Adipocyte (in vitro differentiated cells): ENCODE measurements around the gene TMEM80.

Source experiments
- DNase-seq: peaks from one replicate; pipeline ENCODE4 v3.0.0-alpha.2; 2015; ENCODE audit warnings: low read depth
- H3K27me3 ChIP-seq: replicated peaks from 2 replicates; pipeline ENCODE4 v1.7.0; 2013; ENCODE audit warnings: mild to moderate bottlenecking, low read length, moderate library complexity; ENCODE audit not compliant: control insufficient read depth, insufficient read depth
- H3K36me3 ChIP-seq: 2 replicates; pipeline ENCODE4 v1.7.0; 2013; ENCODE audit warnings: low read length, mild to moderate bottlenecking, moderate library complexity; ENCODE audit not compliant: control insufficient read depth, insufficient read depth, severe bottlenecking
- H3K4me1 ChIP-seq: 2 replicates; pipeline ENCODE4 v1.7.0; 2013; ENCODE audit warnings: mild to moderate bottlenecking, low read length, moderate library complexity; ENCODE audit not compliant: control insufficient read depth, insufficient read depth
- H3K4me3 ChIP-seq: 2 replicates; pipeline ENCODE4 v1.7.0; 2013; ENCODE audit warnings: mild to moderate bottlenecking, low read length, moderate library complexity
- H3K9ac ChIP-seq: 2 replicates; pipeline ENCODE4 v1.7.0; 2013; ENCODE audit warnings: mild to moderate bottlenecking, low read length, moderate library complexity
- H3K9me3 ChIP-seq: 2 replicates; pipeline ENCODE4 v1.7.0; 2013; ENCODE audit warnings: mild to moderate bottlenecking, low read length, moderate library complexity; ENCODE audit not compliant: control insufficient read depth

TMEM80 gene

DNA sequence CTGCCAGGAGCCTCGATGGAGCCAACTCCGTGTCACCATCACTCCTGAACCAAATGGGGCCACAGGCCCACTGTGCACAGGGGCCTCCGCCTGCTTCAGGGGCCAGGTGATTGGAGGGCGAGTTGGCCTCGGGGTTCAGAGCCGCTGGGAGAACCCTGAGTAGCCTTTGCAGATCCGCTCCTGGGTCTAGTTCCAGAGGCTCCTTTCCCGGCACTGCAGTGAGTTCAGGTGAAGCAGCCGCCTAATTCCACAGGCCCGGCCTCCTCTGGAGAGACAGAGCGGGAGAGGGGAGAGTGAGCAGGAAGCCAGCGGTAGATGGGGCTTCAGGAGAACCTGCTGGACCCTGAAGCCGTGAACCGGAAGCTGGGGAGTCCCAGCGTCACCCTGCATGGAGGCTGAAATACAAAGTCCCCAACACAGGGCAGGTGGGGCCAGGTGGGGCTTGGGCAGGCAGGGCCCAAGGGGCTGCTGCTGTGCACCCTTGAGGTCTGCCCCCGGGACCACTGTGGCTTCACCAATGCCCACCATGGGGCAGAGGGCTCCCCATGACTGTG, 36.0 kb upstream of the TMEM80 start:
- Histone ChIP-seq H3K9ac (no peak overlapping the region), H3K36me3 (peaks cover 39% of the 10 kb centered on the region), H3K27me3 (no peaks in the 10 kb centered on the region), H3K9me3 (no peaks in the 10 kb centered on the region), H3K4me3 (no peak overlapping the region), H3K4me1 (no peaks in the 10 kb centered on the region)
- DNase-seq: no peak

DNA sequence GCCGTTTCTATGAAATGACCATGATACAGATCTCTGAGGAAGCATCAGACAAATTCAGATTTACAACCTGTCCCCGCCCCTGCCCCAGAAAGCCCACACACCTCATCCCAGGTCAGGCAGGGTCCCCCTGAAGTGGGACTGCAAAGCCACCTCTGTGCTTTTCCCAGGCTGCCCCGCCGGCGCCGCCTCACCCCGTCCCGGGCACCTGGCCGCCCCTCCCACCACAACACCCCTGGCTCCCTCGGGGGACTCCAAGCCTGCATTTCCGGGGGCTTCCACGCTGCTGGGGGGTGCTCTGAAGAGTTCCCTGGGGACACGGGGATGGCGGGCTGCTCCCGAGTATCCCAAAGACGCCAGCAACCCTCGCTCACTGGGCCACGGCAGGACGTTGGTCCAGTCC, 35.3 kb upstream of the TMEM80 start:
- Histone ChIP-seq H3K36me3 (peaks cover 39% of the 10 kb centered on the region), H3K27me3 (no peaks in the 10 kb centered on the region), H3K4me3 (no peak overlapping the region), H3K4me1 (peaks cover 4% of the 10 kb centered on the region), H3K9me3 (no peaks in the 10 kb centered on the region), H3K9ac (no peak overlapping the region)
- DNase-seq: no peak

DNA sequence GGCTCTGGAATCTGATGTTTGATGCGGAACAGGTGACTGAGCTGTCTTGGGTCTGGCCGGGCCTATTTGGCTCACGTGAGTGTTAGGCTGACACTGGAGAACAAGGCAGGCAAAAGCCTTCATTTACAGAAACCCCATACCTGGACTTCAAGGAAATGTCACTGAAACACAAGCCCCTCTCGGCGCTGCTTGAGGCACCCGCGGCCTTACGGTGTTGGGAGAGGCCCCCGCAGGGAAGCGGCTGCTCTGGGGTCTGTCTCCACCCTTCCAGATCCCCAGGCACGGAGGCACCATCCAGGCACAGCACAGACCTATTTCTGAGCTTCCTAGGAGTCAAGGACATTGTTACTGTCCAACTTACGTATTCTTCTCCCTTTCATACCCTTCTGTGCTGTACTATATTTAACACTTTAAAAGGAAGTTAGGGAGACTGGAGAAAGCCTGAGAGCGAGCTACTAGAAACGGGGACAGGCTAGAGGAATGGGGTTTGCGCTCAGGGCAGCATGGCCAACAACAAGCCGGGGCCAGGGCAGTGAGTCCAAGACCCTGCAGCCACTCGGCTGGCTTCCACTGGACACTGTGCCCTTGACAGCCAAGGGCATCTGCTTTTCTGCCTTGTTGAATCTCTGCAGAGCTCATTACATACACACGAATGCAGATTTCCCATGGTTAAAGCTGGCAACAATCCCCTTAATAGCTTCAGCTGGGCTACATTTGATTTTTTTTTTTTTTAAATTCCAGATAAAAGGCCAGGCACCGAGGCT, 34.8 kb upstream of the TMEM80 start:
- Histone ChIP-seq H3K27me3 (no peaks in the 10 kb centered on the region), H3K9me3 (no peaks in the 10 kb centered on the region), H3K4me3 (no peak overlapping the region), H3K4me1 (peaks cover 9% of the 10 kb centered on the region), H3K36me3 (peaks cover 39% of the 10 kb centered on the region), H3K9ac (no peak overlapping the region)
- no peak for DNase-seq

DNA sequence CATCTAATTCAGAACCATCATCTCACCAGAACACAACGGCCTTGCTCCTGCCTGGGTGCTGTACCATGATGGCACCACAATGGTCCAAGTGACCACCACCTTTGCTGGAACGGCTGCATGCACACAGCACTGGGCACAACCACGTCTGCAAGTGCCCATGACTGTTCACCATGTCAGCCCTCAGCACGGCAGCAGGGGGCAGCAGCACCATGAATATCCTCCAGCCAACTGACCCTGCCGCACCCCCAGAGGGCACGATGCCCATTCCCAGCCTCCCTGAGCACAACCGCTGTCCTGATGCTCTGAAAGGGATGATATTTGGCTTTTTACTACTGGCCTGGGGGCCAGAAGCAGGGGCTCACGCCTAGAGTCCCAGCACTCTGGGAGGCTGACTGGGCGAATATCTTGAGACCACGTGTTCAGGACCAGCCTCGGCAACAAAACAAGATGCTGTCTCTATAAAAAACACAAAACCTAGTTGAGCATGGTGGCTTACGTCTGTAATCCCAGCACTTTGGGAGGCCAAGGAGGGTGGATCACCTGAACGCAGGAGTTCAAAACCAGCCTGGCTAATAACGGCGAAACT, 32.8 kb upstream of the TMEM80 start:
- H3K4me3 ChIP-seq: no peak overlapping the region
- H3K4me1 ChIP-seq: peaks cover 15% of the 10 kb centered on the region
- DNase-seq: peak; percentile 60
- no peaks in the 10 kb centered on the region for H3K27me3 ChIP-seq
- H3K9me3 ChIP-seq: no peaks in the 10 kb centered on the region
- peaks cover 37% of the 10 kb centered on the region for H3K36me3 ChIP-seq
- H3K9ac ChIP-seq: no peak overlapping the region

DNA sequence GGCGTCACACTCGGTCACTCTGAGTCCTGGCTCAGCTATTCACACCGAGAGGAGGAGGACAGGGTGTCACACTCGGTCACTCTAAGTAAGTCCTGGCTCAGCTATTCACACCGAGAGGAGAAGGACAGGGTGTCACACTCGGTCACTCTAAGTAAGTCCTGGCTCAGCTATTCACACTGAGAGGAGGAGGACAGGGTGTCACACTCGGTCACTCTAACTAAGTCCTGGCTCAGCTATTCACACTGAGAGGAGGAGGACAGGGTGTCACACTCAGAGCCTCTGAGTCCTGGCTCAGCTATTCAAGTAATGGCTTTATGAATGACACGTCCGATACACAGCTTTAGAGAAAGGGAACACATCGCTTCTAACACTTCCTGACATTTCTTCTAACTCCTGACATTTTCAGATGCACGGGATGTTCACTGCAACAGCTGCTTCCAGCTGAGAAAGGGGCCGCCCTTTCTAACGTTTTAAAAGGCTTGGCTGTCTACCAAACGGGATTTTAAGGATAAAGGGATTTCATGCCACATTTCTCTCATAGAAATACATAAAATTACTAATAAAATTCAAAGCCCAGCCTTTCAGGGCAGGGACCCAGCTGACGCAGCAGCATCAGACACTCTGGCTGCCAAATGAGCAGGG, 30.4 kb upstream of the TMEM80 start:
- H3K27me3 ChIP-seq: no peaks in the 10 kb centered on the region
- peak; percentile 26 for DNase-seq
- peak overlapping the region; percentile 59 for H3K9ac ChIP-seq
- peak overlapping the region; percentile 55 for H3K4me3 ChIP-seq
- peaks cover 21% of the 10 kb centered on the region for H3K36me3 ChIP-seq
- H3K9me3 ChIP-seq: no peaks in the 10 kb centered on the region
- peaks cover 19% of the 10 kb centered on the region for H3K4me1 ChIP-seq

DNA sequence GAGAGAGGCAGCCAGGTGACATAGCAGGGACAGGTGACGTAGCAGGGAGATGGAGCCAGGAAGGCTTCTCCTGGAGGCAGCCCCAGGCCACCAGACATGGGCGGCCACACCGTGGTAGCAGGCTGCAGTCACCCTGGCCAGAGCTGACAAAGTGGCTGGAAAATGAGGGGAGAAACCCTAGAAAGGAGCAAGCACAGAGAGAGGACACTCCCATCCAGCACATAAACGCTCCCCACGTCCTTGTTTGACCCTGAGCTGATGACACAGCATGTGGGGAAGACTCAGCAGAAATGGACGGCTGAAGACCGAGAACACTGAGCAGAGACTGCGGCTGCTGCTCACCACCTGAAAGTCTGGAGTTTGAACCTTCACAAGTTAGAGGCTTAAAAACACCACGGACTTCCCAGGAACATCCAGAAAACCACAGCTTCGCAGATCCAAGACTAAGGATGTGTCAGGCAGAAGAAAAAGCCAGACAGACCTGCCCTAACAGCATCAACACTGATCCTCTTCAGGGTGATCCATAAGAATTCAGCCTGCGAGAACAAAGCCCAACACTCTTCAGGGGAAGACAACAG, 29.8 kb upstream of the TMEM80 start:
- peak; percentile 50 for DNase-seq
- H3K4me1 ChIP-seq: peaks cover 19% of the 10 kb centered on the region
- H3K9ac ChIP-seq: peak overlapping the region; percentile 59
- H3K36me3 ChIP-seq: peaks cover 16% of the 10 kb centered on the region
- no peaks in the 10 kb centered on the region for H3K27me3 ChIP-seq
- peak overlapping the region; percentile 55 for H3K4me3 ChIP-seq
- H3K9me3 ChIP-seq: no peaks in the 10 kb centered on the region

DNA sequence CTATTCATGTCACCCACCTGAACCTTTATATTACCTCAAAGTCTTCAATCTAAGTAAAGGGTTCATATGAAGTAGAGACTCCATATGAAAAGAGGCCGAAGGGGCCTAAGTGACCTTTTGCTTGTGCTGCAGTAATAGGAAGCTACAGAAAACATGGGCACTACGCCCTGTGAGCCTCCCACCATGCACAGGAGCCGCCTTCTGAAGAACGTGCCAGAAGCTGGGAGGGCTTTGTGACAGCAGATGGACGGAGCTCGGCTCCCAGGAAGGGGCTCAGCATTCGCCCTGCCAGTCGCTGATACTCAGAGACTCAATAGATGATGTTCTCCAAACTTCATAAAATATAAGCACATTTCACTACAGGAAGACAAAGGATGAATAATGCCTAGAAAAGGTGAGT, 21.8 kb upstream of the TMEM80 start:
- DNase-seq: no peak
- Histone ChIP-seq H3K36me3 (peaks cover 44% of the 10 kb centered on the region), H3K9me3 (no peaks in the 10 kb centered on the region), H3K4me1 (no peaks in the 10 kb centered on the region), H3K9ac (no peak overlapping the region), H3K27me3 (no peaks in the 10 kb centered on the region), H3K4me3 (no peak overlapping the region)

DNA sequence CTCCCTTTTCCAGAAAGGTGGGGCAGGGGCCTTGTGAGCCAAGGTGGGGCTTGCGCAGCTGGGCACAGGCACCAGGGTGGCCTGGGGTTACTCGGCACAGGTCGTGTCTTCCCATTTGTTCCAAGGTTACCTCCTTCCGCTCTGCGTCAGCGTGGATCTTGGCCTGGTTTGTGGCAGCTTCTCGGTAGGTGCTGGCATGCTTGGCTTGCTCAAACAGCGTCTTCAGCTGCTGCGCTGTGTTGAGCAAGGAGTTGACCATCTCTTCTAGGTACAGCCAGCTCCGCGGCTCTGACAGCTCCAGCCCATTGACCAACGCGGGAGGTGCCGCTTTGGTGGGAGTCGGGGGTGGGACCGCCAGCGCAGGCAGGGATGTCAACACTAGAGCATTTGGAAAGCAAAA, 21.2 kb upstream of the TMEM80 start:
- Histone ChIP-seq H3K4me3 (no peak overlapping the region), H3K36me3 (peaks cover 46% of the 10 kb centered on the region), H3K9me3 (no peaks in the 10 kb centered on the region), H3K4me1 (no peaks in the 10 kb centered on the region), H3K27me3 (no peaks in the 10 kb centered on the region), H3K9ac (no peak overlapping the region)
- DNase-seq: no peak

DNA sequence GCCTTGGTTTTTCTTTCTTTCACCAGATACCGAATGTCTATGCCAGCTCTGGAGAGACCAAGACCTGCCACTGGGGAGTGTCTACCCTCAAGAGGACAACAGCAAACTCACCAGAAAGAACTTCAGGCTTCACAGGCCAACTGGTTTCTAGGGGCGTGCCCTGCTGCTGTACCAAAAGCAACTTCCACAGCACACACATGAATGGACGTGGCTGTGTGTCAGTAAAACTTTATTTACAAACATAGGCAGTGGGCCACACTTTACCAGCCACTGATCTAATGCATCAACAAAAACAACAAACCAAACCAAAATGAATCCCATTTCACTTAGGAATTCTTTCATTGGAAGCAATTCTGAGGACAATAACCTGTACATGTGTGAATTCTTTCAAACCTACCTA, 17.3 kb upstream of the TMEM80 start:
- Histone ChIP-seq H3K36me3 (peaks cover 61% of the 10 kb centered on the region), H3K9me3 (no peaks in the 10 kb centered on the region), H3K4me1 (peaks cover 3% of the 10 kb centered on the region), H3K9ac (no peak overlapping the region), H3K4me3 (no peak overlapping the region), H3K27me3 (no peaks in the 10 kb centered on the region)
- DNase-seq: no peak

DNA sequence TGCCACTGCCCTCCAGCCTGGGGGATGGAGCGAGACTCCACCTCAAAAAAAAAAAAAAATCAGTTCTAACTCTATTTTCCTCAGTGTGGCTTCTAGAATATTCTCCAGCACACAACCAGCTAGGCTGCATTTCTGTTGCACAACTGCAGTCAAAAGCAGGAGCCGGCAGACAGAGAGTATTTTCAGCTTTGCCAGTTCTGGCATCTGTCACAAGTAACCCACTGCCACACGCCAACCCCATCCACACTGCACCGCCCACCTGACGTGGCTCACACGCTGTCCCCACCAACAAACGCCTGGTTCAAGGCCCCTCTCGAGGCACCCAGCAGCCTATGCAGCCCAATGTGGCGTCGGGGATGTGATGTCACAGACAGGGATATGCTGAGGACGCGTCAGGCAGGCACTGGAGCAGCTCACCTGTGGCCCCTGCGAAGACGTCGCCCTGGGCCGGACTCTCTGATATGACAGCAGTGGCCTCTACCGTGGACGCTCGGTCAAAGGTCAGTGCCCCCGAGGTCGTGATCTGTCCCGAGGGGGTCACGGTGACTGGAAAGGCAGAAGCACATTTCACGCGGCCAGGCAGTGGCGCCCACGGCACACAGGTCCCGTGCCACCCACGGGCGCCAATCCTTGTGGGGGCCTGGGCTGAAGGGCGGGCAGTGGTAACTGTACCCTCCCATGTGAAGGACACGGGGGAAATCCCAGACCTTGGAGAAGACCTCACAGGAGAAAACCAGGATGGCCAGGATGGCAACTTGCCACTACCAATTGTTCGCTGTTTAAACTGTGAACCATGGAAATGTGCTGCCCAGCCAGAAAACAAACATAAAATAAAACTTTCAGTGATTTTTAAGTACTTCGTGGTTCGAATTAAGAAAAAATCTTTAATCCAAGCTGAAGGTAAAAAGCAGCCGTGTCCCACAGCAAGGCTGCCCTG, 16.1 kb upstream of the TMEM80 start:
- H3K9me3 ChIP-seq: no peaks in the 10 kb centered on the region
- DNase-seq: no peak
- H3K36me3 ChIP-seq: peaks cover 61% of the 10 kb centered on the region
- H3K4me3 ChIP-seq: no peak overlapping the region
- H3K4me1 ChIP-seq: peaks cover 3% of the 10 kb centered on the region
- H3K27me3 ChIP-seq: no peaks in the 10 kb centered on the region
- H3K9ac ChIP-seq: no peak overlapping the region
